NOMO-1 (cell line): ENCODE measurements around the gene SMARCD1.
"Not testable (repeated sequence)": the region's sequence is repeated elsewhere in the genome, so short reads cannot be mapped to it uniquely, and the experiment has no call there.

Experiments
- DNase-seq, 2 experiments: peaks; one replicate each; lab custom pipeline; 2025; ENCODE audit not compliant: unreplicated experiment in 2 of 2; lab: John Stamatoyannopoulos, UW

Gene SMARCD1

GRCh38 chr12:50074936-50075807, 10.0 kb upstream of the SMARCD1 start:
- DNase-seq, result peak; percentile 61 to 74

- DNase-seq, result no peak
Measured at GRCh38 chr12:50075808-50076170, 9.4 kb upstream of the SMARCD1 start.

- no peak for DNase-seq
Measured at GRCh38 chr12:50077099-50077498, 8.0 kb upstream of the SMARCD1 start.

- no peak for DNase-seq
Measured at GRCh38 chr12:50078281-50078680, 6.9 kb upstream of the SMARCD1 start.

GRCh38 chr12:50079771-50080170, 5.4 kb upstream of the SMARCD1 start:
- no peak for DNase-seq

GRCh38 chr12:50081096-50081808, 3.9 kb upstream of the SMARCD1 start:
- DNase-seq, result no peak

- DNase-seq, result no peak
Measured at GRCh38 chr12:50082644-50083043, 2.5 kb upstream of the SMARCD1 start.

- no peak for DNase-seq
Measured at GRCh38 chr12:50083301-50083700, 1.8 kb upstream of the SMARCD1 start.

- DNase-seq, result not testable (repeated sequence)
Measured at GRCh38 chr12:50084409-50084774, 750 bp upstream of the SMARCD1 start.

GRCh38 chr12:50085615-50086072, 502 bp downstream of the SMARCD1 start:
- DNase-seq, result no peak

GRCh38 chr12:50086148-50086547, 1.0 kb downstream of the SMARCD1 start:
- no peak for DNase-seq

GRCh38 chr12:50087151-50087550, 2.0 kb downstream of the SMARCD1 start:
- DNase-seq, result no peak

- no peak for DNase-seq
Measured at GRCh38 chr12:50087995-50088394, 2.9 kb downstream of the SMARCD1 start.

- DNase-seq, result peak in 1 of 2 experiments; percentile 48
Measured at GRCh38 chr12:50088577-50089335, 3.6 kb downstream of the SMARCD1 start.

- no peak for DNase-seq
Measured at GRCh38 chr12:50089730-50090129, 4.6 kb downstream of the SMARCD1 start.

GRCh38 chr12:50090391-50090790, 5.2 kb downstream of the SMARCD1 start:
- no peak for DNase-seq

GRCh38 chr12:50097952-50098351, 12.8 kb downstream of the SMARCD1 start:
- DNase-seq, result no peak

- no peak for DNase-seq
Measured at GRCh38 chr12:50099302-50100008, 14.3 kb downstream of the SMARCD1 start.

- no peak for DNase-seq
Measured at GRCh38 chr12:50100561-50100960, 15.4 kb downstream of the SMARCD1 start.

GRCh38 chr12:50101663-50102062, 16.5 kb downstream of the SMARCD1 start:
- DNase-seq, result no peak

- DNase-seq, result no peak
Measured at GRCh38 chr12:50102131-50102531, 17.0 kb downstream of the SMARCD1 start.
